ENCODE measurements around the gene MTERF4.

Gene MTERF4

DNA sequence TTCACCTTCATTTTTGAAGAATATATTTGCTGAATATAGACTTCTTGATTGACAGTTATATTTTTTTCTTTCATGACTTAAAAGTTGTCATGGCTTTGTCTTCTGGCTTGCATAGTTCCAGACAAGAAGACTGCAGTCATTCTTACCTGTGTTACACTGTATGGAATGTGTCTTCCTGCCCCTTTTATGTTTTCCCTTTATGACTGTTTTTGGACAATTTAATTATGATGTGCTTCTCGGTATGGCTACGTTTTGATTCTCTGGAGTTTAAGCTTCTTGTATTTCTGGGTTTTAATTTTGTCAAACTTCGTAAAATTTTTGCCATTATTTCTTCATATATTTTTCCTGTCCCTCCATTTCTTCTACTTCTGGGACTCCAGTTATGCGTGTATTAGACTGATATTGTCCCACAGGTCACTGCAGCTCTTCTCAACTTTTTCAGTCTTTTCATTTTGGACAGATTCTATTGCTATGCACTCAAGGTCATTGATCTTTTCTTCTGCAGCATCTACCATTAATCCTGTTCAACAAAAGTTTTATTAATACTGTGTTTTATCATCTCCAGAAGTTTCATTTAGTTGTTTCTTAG, 17.1 kb downstream of the MTERF4 start:
- no peak for DNase-seq

DNA sequence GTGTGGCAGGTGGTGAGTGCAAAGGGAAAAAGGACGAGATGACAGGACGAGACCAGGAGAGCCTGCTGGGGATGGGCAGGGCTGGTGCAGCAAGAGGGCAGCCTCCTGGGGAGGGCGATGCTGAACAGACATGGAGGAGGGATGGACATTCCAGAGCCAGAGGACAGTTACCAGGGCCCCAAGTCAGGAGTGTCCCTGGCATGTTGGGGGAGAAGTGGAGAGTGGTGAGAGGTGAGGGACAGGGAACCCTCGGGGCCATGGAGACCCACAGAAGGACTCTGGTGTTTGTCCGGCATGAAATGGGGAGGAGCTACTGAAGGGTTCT, 19.0 kb downstream of the MTERF4 start:
- no peak for DNase-seq

DNA sequence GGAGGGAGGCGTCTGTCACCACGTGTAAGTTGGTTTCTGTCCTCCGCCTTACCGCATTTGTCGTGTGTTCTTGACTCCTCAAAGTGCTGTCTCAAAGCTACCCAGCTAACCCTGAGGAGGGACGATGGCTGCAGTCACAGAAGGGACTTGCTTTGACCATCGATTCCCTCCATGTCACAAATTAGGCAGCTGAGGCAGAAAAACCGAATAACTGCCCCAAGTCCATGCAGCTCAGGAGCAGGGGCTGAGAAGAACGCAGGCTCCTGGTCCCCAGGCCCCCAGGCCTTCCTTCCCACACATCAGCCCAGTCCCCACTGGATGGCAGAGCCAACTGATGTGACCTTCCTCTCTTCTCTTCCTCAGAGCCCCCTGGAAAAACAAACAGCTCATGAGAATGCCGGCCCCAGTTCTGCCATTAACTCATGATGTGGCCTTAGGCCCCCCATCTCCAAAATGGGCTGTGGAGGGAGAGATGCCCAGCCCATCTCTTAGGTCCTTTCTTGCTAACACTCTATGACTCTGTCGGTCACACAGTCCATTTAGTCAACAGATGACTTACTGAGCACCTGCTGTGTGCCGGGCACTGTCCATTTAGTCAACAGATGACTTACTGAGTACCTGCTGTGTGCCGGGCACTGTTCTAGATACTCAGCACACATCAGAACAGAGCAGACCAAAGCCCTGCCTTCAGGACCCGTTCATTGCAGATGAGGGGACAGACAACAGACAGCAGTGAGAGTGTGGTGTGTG, 19.6 kb downstream of the MTERF4 start:
- no peak for DNase-seq

DNA sequence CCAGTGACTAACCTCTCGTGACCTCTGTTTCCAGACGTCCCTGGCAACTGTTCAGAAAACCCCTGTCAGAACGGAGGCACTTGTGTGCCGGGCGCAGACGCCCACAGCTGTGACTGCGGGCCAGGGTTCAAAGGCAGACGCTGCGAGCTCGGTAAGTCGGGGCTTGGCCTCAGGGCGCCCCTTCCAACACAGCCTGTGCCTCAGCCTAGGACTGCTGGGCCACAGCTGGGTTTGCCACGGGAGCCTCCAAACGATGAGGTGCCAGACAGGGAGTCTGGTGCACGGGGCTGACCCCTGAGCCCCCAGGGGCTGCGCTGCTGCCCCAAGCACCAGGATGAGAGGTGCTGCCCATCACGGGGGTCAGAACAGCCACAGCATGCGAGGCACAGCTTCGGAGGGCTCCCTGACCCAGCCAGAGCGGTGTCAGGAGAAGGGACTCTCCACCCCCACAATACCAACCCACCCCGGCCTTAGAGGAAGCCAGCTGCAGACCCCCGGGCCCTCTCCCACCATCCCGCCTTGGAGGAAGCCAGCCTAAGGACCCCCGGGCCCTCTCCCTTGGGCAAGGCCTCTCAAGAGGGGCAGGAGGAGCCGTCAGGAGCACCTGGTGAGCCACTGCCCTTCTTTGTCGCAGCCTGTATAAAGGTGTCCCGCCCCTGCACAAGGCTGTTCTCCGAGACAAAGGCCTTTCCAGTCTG, 20.3 kb downstream of the MTERF4 start:
- DNase-seq, result no peak

DNA sequence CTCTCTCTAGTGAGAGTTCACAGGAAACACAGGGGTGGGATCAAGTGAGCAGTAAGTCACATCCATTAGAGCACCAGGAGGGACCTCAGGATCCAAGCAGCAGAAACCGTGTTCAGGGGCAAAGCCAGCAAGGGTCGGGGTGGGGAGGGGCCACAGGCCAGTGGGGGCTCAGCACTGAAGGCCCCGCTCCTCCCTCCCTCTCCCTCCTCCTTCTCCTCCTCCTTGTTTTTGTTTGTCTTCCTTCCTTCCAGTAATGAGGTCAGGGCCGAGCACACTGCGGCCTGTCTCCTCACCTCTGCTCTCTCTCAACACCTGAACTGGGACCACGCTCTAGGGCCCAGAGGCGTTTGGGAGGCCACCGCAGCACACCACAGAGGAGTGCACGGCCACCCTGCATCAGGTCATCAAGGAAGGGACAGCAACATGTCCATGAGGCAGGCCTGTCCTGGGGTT, 20.9 kb downstream of the MTERF4 start:
- no peak for DNase-seq

DNA sequence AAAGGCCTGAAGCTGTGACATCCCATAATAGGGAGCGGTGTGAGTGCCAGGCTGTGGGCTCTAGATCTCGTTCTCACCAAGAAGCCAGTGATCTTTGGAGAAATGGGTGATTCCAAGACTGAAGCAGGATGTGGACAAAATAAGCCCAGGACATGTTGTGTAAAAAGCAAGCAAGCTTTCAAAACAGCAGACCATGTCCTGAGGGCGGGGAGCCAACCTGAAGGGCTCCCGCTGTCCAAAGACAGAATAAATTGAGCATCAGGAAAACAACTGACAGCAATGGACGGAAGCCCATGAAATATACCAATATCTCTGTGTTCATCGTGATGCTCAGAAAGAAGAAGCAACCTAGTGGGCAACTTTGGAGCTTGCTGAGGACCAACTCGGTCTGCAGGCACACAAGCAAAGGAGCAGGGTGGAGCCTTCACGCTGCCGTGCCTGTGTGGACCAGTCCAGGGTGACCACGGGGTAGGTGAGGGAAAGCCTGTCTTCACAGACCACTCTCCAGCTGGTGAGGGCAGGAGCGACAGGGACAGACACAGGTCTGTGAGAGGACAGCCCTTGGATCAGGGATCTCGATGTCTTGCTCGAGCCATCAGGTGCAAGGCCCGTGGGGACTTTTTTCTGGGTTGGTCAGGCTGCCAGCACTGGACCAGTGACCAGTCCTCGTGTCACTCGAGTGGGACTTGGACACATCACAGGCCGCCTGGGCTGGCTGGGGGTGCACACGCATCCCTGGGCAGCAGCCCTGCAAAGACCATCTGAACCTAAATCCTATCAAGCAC, 21.5 kb downstream of the MTERF4 start:
- no peak for DNase-seq

DNA sequence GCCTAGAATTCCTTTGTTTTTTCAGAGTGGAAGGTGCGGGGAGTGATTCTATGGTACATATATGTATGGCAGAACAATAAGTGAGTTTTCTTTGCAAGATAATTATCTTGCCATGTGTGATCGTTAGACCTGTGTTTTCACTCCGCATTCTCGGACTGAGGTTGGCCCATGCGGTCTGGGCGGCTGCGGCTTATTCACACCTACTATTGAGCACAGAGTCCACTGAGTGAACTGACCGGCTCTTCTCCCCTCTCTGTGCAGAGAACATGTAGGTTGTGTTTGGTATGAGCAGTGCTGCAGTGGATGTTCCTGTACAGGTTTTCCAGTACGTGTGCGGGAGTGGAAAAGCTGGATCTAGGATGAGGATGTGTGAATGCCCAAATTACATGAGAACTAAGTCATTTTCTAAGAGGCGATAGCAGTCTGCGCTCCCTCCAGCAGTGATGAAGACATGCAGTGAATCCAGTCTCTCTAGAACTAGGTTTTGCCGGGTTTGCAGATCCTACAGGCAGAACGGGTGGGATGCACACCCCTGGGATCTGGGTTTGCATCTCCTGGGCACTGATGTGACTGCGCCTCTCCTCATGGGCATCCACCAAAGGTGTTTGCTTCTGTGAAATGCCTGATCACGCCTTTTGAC, 27.1 kb downstream of the MTERF4 start:
- DNase-seq, result no peak

DNA sequence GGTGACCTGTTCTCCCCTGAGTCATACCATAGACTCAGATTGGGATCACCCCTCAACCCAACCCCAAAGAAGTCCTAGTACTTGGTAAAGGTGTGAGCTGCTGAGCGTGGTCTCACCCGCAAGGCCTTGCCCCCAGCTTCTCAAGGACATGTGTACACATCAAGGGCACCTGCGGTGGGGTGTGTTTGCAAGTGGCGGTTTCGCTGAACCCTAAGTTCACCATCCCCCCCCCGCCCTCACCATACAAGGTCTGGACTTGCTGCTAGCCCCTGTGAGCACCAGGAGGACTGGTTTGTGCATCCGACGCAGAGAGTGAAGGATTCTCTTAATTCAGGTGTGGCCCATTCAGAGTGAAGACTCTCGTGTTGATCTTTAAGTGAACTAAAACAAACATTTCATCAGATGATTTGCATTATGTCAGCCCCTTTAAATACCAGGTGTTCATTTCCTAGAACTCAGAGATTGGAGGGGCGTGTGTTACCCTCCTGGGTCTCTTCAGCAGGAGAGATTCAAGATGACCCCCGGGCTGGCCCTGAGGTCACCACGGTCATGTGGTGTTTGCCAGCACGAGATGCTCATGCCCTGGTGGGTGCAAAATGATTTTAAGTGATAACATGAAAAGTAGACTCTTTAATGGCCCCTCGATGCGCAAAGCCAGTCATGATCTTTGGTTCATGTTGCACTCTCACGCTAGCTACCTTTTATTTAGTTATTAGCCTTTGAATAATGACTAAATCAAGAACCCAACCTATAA, 27.8 kb downstream of the MTERF4 start:
- DNase-seq, result no peak

DNA sequence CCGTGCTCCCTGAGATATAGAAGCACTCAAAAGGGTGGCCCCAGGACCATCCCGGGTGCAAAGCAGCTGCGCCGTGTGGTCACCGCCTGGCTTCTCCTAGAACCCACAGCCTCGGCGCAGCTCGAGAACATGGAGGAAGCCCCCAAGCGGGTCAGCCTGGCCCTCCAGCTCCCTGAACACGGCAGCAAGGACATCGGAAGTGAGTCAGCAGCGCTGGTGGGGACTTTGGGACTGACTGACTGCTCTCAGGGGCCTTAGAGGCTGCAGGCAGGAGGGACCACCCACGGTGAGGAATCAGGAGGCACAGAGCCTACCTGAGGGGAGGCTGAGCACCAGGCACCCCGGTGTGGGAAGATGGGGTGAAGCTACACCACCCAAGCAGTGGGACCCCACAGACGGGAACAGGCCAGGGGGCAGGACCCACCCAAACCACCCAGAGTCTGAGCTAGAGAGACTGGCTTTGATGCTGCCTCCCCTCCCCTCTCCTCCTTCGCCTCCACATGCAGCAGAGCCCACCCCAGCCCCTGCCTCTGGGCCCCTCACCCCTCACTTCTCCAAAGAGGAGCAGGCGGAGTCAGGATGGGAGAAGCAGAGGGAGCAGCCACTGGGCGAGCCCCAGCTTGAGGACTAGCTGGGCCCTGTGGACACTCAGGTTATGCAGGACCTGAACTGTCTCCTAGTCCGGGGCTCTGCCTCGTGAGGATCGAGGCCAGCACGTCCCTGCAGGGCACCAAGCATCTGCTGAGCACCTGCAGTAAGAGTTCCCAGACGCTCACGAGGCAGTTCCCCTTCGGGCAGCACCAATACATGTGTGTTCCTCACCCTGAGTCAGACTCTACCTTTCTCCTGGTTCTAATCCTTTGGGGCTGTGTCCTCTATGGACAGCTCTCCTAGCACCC, 28.7 kb downstream of the MTERF4 start:
- no peak for DNase-seq

DNA sequence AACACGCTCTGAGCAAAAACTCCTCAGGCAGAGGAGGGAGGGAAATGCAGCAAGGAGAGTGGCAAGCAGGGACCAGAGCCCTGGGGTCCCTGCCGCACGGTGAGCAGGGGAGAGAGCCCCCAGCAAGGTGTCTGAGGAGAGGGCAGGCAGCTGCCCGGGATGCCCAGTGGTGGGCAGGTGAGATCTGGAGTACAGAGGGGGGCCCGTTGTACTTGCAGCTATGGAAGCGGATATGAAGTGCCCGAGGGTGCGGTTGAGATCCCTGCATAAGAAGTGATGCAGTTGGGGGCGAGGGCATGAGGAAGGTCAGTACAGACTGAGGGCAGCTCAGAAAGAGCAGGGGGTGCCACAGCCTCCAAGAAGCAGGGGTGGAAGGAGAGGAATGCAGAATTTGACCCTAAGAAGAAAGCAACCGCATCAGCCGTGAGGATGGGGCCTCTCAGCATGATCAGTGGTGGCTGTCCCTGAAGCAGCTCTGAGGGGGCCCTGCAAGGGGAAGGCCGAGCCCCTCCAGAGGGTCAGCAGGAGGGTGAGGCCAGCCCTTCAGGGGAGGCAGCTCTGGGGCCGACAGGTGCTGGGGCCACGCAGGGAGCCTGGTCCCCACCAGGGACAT, 29.4 kb downstream of the MTERF4 start:
- DNase-seq, result no peak

DNA sequence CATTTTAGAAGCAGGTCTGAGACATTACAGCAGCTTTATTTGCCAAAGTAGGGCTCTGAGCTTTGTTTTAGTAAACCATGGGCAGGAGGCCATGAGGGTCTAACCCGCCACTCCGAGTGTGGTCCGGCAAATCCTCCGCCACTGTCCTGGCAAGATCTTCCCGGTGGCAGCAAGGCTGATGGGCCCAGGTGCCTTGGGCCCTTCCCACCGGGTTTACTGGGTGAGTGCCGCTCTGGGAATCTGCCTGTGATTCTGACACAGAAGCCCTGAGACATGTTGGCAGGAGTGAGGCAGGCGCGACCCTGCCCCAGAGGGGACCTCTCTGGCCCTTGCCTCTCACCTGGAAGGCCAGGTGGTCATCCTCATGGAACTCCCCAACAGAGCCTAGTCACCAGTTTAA, 29.9 kb downstream of the MTERF4 start:
- DNase-seq, result no peak

DNA sequence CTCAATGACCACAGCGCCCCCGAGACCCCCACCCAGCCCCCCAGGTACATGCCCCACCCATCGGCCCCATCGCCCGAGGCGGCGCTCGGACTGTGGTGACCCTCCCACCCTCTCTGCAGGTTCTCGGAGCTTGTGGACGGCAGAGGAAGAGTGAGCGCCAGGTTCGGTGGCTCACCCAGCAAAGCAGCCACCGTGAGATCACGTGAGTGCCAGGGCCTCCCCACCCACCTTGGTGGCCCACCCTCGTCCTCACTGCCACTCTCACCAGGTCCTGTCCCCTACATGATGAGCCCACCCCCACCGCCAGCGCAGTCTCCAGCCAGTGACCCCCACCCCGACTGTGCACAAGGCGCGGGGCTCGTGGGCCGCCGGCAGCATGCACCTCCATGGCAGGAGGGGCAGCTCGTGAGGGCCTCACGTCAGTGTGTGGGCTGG, 30.4 kb downstream of the MTERF4 start:
- DNase-seq, result no peak

DNA sequence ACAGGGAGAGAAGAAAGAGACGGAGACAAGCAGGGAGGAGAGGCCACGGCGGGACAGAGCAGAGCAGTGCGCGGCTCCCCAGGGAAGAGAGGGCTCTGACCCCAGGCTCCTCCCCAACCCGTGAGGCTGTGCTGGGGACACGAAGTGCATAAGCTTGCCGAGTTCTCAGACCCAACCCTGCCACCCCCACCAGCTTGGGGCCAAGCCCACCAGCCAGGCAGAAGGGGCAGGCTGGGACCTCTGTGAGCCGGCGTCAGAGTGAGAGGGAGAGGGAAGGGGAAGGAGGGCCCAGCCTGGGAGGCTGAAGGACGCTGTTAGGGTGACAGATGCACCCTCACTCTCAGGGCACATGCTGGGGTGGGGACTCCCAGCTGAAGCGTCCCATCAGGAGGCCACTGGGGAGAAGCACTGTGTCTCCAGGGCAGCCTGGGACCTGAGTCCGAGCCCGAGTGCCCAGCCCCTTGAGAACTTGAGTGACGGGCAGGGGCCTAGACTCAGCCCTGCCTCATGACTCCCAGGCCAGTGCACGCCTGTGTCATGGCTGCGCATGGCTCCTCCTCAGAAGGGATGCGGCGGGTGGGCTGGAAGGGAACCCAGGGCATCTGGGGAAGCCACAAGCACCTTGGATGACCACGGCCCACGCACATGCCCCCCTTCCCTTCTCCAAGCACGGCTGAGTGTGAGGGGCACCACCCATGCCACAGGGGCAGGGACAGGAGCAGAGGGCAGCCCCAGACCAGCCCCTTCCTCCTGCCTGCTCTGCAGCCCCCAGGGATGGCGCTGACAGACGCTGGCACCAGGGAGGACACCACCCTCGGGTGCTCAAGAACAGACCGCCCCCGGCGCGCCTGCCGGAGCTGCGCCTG, 31.0 kb downstream of the MTERF4 start:
- DNase-seq, result no peak

DNA sequence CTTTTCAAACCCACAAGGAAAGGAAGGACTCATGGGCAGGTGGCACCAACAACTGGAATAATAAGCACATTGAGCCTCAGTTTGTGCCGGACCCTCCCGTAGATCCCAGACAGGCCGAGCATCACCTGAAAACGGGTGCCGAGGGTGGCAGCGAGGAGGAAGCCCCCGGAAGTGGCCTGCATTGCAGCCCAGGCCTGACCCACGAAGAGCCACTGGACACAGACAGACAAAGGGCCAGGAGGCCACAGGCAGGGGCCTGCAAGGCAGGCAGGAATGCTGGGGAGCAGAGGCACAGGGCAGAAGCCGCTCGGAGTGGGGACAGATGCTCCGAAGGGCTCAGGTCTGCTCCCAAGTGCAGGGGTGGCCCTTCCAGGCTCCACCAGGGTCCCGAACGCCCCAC, 31.7 kb downstream of the MTERF4 start:
- no peak for DNase-seq

DNA sequence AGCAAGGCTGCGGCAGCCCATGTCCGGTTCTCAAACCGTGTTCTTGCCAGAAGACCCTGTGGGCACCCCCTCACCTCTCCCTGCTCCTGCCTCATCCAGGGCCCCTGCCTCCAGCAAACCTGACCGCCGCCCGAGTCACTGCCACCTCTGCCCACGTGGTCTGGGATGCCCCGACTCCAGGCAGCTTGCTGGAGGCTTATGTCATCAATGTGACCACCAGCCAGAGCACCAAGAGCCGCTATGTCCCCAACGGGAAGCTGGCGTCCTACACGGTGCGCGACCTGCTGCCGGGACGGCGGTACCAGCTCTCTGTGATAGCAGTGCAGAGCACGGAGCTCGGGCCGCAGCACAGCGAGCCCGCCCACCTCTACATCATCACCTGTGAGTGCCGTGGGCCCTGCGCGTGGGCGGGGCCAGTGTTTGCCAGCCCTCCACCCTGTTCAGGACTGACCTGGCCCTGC, 32.2 kb downstream of the MTERF4 start:
- DNase-seq, result no peak

DNA sequence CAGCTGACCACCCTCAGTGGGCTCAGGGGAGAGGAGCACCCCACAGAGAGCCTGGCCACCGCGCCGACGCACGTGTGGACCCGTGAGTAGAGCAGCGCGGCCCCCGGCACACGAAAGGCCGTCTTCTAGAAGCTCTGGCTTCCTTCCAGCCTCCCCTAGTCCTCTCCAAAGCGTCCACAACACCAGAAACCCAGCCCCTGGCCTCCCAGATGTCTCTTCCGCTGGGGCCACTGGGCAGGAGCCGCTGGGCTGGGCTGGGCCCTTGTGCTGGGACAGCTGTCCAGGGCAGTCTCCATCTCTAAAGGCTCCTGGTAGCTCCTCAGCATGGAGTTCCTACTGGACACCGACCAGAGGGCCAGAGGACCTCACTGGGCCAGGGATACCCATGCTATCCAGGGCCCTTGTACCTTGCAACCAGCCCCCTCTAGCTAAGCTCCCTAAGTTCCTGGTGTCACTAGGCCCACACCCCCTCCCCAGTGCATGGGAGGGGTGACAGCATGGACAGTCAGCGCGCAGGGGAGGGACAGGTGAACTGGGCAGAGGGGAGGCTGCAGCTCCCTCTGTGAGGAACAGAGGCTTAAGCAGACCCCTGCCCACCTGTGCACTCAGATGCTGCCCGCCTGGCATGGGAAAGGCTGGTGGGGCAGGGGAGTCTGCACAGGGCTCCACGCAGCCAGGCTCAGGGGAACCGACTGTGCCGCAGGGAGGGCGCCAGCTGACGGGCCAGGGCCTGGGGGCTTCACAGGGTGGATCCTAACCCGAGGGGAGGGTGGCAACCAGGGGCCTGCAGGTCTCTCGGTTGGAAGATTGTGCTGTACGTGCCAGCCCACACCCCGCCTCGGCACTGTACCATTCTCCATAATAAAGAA, 32.9 kb downstream of the MTERF4 start:
- DNase-seq, result no peak

DNA sequence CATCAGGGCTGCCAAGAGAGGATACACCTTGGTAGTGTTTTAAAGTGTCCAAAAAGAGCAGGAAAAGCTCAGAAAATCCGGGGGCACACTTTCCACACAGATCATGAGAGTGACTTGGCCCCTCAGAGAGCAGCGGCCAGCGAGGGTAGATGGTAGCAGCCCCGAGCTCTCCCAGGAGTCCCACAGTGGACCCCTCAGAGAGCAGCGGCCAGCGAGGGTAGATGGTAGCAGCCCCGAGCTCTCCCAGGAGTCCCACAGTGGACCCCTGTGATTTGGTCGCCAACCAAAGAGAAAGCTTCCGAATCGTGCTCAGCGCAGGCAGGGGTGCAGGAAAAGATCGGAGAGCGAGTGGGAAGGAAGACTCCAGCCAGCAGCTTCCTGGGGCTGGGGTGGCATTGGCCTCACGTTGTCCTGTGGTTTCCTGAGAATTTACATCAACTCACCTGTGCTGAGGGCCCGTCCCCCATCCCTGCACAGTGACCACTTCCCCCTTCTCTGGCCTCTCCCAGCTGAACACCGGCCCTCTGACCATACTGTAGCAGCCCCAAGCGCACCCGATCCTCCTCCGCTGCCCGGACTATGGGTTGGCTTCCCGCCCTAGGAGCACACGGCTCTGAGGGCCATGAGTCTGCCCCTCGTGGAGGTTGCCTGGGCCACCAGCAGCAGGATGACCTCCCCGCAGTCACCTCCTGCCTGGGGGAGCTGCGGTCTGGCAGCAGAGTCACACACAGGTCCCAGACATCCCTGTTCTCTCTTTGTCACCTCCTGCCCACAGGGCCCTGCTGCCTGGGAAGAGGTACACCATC, 33.7 kb downstream of the MTERF4 start:
- DNase-seq, result no peak

Data from Kasumi-1 (cell line).